ENCODE results near the gene UBASH3A.

UBASH3A gene

DNA sequence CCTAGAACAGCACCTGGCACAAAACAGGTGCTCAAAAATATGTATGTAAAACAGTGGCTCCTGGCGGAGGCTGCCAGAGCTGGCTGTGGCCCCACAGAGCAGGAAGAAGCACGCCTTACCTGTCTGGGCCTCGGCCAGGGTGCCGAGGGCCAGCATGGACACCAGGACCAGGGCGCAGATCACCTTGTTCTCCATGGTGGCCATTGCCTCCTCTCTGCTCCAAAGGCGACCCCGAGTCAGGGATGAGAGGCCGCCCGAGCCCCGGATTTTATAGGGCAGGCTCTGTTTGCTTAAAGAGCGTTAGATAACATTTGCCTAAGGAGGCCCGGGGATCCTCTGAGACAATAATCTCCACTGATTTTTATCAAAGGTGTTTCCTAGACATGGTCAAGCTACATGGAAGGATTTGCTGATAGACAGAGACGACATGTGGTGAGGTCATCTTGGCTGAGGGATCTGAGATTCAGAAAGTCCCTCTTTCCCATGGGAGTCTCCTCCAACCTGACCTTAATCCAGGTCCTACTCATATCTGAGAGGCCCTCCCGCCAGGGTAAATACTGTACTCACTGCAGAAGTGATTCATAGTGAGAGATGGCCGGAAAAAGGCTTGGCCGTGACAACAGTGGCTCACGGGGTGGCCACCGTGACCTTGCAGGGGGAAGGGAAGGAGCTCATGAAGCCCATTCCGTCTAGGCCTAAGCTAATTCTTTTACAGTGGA lies 37.3 kb upstream of the UBASH3A start, which contains the start of gene TFF1:
TFF1 (minus strand) TSS at position 244 of the 719 bp plus-strand sequence; CDS start at position 204, 40 bp downstream.
- no peaks in the 10 kb centered on the region for H3K27me3 ChIP-seq (ENCODE audit: control insufficient read depth, insufficient read depth, low read length)
- H3K36me3 ChIP-seq (ENCODE audit: control insufficient read depth, insufficient read depth, low read length) = no peaks in the 10 kb centered on the region
- no peak within 1 kb of the TSS for H3K27ac ChIP-seq (ENCODE audit: low read depth, low read length)
- no peak within 1 kb of the TSS for H3K9ac ChIP-seq (ENCODE audit: low read length)
- no peak within 1 kb of the TSS for H3K4me3 ChIP-seq (ENCODE audit: low read length)
- H3K4me1 ChIP-seq (ENCODE audit: control insufficient read depth, insufficient read depth, low read length) = no peaks in the 10 kb centered on the region

DNA sequence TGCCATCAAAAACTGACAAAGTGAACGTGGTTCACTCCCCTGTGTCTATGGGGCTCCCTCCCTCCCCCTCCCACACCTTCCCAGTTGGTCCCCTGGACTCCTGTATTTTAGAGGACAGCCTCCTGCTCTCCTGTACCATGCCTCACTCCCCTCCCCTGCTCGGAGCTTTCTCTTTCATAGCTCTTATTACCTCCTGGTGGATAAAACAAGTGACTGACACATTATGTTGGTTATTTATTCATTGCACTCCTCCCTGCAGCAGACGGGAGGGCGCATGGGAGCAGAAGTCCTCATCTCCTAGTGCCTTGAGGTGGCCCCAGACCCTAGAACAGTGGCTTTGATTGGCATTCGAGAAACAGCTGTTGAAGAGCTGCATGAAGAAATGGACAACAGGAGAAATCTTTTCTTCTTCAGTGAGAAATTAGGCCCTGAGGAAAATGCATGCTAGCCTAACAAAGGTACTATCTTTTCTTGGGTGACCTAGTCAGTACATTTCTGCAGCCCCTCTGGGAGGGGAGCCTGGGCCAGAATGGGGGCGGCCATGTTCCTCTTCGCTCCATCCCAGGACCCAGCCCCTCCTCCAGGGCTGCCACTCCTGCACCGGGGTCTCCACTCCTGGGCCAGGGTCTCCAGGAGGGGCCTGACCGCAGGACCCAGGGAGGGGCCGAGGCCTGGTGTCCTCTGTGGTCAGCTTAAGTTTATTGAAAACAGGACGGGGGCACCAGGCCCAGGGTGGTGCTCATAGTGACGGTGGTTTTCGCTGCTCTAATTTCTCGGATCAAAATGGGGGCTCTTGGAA lies 36.1 kb upstream of the UBASH3A start:
- Histone ChIP-seq H3K4me3 (ENCODE audit: low read length) (no peak overlapping the region), H3K4me1 (ENCODE audit: control insufficient read depth, insufficient read depth, low read length) (no peaks in the 10 kb centered on the region), H3K9ac (ENCODE audit: low read length) (no peak overlapping the region), H3K27me3 (ENCODE audit: control insufficient read depth, insufficient read depth, low read length) (no peaks in the 10 kb centered on the region), H3K36me3 (ENCODE audit: control insufficient read depth, insufficient read depth, low read length) (no peaks in the 10 kb centered on the region), H3K27ac (ENCODE audit: low read depth, low read length) (no peak overlapping the region)

DNA sequence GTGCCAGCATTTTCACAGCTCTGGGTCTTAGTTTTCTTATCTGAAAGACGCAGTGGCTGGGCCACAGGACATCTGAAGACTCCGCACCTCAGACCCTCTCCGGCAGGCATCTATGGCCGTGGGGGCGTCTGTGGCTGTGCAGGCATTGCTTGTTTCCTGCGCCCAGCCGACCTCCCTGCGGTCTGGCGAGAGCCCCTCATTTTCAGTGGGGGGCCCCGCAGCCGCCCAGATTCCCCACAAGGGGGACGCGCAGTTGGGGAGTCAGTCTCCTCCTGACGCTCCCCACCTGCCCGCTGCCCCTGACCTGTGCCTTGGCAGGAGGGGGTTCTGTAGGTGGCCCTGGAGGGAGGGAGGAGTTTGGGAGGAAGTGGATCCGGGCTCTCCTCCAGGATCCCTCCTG lies 33.9 kb upstream of the UBASH3A start:
- Histone ChIP-seq H3K27ac (ENCODE audit: low read depth, low read length) (no peak overlapping the region), H3K27me3 (ENCODE audit: control insufficient read depth, insufficient read depth, low read length) (no peaks in the 10 kb centered on the region), H3K36me3 (ENCODE audit: control insufficient read depth, insufficient read depth, low read length) (no peaks in the 10 kb centered on the region), H3K4me1 (ENCODE audit: control insufficient read depth, insufficient read depth, low read length) (no peaks in the 10 kb centered on the region), H3K4me3 (ENCODE audit: low read length) (no peak overlapping the region), H3K9ac (ENCODE audit: low read length) (no peak overlapping the region)

DNA sequence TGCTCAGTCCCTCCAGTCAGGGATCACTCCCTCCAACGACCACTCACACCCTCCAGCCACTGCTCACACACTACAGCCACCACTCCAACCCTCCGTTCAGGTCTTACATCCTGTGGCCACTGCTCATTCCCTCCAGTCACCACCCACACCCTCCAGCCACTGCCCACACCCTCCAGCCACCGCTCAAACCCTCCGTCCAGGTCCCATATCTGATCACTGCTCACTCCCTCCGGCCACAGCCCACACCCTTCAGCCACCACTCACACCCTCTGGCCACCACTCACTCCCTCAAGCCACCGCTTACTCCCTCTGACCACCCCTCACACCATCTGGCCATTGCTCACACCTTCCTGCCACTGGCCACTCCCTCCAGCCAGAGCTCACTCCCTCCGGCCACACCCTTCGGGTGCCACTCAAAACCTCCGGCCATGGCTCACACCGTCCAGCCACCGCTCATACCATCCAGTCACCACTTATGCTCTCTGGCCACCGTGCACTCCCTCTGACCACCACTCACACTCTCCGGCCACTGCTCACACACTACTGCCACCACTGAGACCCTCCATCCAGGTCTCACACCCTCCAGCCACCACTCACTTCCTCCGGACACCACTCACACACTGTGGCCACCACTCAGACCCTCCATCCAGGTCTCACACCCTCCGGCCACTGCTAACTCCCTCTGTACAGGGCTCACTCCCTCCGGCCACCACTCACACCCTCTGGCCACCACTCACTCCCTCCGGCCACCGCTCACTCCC lies 32.6 kb upstream of the UBASH3A start:
- Histone ChIP-seq H3K9ac (ENCODE audit: low read length) (no peak overlapping the region), H3K4me3 (ENCODE audit: low read length) (no peak overlapping the region), H3K36me3 (ENCODE audit: control insufficient read depth, insufficient read depth, low read length) (no peaks in the 10 kb centered on the region), H3K27me3 (ENCODE audit: control insufficient read depth, insufficient read depth, low read length) (peaks cover 4% of the 10 kb centered on the region), H3K27ac (ENCODE audit: low read depth, low read length) (no peak overlapping the region), H3K4me1 (ENCODE audit: control insufficient read depth, insufficient read depth, low read length) (no peaks in the 10 kb centered on the region)

DNA sequence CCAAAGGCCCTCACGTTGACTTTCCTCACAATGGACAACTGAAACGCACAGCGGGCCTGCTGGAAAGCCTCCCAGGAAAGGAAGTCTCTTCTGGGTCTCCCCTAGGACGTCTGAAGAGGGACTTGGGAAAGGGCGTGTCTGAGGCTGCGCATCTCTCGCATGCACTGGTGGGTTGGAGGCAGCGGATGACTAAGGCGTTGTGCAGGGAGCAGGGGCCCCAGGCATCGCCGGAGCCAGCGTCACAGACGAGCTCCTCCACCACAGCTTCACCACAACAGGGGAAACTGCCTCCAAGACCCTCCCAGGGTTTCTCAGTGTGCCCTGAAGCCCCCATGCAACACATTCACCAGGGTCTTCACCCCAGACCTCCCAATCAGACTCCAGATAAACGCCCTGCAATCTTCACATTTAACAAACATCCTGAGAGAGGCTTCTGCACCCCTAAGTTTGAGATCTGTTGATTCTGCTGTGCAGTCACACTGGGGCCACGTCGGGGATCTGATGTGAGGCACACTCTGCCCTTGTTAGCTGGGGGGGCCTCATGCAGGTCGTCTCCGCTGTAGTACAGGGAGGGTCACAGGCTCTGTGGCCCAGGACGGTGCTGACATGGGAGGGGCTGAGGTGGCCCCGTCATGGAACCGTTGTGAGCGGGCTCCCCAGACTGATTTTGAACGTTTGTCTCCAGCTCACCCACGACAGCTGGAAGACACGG lies 30.4 kb upstream of the UBASH3A start:
- Histone ChIP-seq H3K27ac (ENCODE audit: low read depth, low read length) (no peak overlapping the region), H3K9ac (ENCODE audit: low read length) (no peak overlapping the region), H3K4me1 (ENCODE audit: control insufficient read depth, insufficient read depth, low read length) (no peaks in the 10 kb centered on the region), H3K36me3 (ENCODE audit: control insufficient read depth, insufficient read depth, low read length) (no peaks in the 10 kb centered on the region), H3K4me3 (ENCODE audit: low read length) (no peak overlapping the region), H3K27me3 (ENCODE audit: control insufficient read depth, insufficient read depth, low read length) (peaks cover 4% of the 10 kb centered on the region)

DNA sequence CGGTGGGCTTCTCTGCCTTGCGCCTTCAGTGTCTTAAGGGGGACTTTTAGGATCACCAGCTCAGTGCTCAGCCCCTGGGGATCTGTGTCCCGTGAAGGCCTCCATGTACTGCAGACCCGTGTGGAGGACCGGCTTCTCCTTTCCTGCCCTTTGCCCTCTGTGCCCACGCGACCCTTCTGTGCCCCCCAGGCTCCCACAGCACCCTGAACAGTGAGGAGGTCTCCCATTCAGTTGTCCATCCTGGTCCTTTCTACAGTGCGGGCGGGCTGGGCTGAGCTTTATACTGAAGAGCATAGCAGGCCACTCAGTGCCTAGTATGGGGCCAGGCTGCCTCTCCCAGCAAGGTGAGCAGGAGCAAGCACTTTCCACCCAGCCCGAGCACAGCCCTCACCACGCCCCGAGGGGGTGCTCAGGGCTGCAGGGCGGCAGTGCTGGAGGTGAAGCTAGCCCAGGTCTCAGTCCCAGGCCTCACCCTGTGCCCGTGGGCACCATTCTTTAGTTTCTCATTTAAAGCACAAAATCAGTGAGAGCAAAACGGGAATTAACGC lies 29.7 kb upstream of the UBASH3A start:
- Histone ChIP-seq H3K27me3 (ENCODE audit: control insufficient read depth, insufficient read depth, low read length) (peaks cover 4% of the 10 kb centered on the region), H3K9ac (ENCODE audit: low read length) (no peak overlapping the region), H3K27ac (ENCODE audit: low read depth, low read length) (no peak overlapping the region), H3K36me3 (ENCODE audit: control insufficient read depth, insufficient read depth, low read length) (no peaks in the 10 kb centered on the region), H3K4me1 (ENCODE audit: control insufficient read depth, insufficient read depth, low read length) (no peaks in the 10 kb centered on the region), H3K4me3 (ENCODE audit: low read length) (no peak overlapping the region)

DNA sequence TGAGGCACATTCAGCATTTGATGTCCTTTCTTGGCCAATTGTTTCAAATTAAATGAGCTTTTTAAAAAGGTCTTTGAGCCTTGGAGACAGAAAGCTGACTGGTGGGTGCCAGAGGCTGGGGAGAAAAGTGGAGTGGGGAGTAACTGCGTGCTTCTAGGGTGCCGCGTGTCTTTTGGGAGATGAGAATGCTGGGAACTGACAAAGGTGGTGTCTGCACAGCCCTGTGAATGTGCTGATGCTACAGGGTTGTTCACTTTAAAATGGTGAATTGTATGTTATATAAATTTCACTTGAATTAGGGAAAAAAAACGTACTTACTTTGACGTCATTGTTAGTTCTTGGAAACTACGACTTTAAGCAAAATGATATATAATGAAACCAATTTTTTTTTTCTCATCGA lies 29.2 kb upstream of the UBASH3A start:
- H3K36me3 ChIP-seq (ENCODE audit: control insufficient read depth, insufficient read depth, low read length) = no peaks in the 10 kb centered on the region
- H3K9ac ChIP-seq (ENCODE audit: low read length) = no peak overlapping the region
- H3K4me1 ChIP-seq (ENCODE audit: control insufficient read depth, insufficient read depth, low read length) = no peaks in the 10 kb centered on the region
- H3K27ac ChIP-seq (ENCODE audit: low read depth, low read length) = no peak overlapping the region
- peaks cover 4% of the 10 kb centered on the region for H3K27me3 ChIP-seq (ENCODE audit: control insufficient read depth, insufficient read depth, low read length)
- no peak overlapping the region for H3K4me3 ChIP-seq (ENCODE audit: low read length)

DNA sequence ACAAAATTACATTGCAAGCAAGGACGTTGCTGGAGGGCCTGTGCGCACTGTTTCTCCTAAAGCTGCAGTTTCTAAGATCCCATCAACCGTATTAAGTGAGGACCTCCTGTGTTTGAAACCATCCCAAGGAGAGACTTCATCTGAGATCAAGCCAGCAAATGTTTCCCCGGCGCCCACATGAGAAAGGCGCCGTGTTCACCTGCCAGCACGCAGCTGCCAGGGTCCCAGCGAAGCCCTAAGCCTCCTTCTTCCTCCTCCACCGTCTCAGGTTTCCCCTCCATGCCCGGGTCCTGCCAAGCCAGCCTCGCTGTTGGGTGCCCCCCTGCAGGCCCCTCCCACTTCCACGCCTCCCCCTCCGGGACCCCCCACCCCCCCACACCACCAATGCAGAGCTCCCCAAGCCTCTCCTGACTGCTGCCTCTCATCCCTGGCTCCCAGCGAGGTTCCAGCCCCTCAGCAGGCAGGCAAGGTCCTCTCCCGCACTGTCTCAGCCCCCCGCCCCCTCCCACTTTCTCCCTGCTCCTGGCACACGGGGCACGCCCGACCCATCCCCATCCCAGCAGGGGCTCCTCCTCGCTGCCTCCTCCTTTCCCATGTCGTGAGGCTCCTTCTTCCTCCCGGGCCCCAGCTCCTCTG lies 28.7 kb upstream of the UBASH3A start:
- H3K4me1 ChIP-seq (ENCODE audit: control insufficient read depth, insufficient read depth, low read length) = no peaks in the 10 kb centered on the region
- no peak overlapping the region for H3K27ac ChIP-seq (ENCODE audit: low read depth, low read length)
- H3K36me3 ChIP-seq (ENCODE audit: control insufficient read depth, insufficient read depth, low read length) = no peaks in the 10 kb centered on the region
- no peak overlapping the region for H3K9ac ChIP-seq (ENCODE audit: low read length)
- H3K4me3 ChIP-seq (ENCODE audit: low read length) = no peak overlapping the region
- peaks cover 4% of the 10 kb centered on the region for H3K27me3 ChIP-seq (ENCODE audit: control insufficient read depth, insufficient read depth, low read length)

DNA sequence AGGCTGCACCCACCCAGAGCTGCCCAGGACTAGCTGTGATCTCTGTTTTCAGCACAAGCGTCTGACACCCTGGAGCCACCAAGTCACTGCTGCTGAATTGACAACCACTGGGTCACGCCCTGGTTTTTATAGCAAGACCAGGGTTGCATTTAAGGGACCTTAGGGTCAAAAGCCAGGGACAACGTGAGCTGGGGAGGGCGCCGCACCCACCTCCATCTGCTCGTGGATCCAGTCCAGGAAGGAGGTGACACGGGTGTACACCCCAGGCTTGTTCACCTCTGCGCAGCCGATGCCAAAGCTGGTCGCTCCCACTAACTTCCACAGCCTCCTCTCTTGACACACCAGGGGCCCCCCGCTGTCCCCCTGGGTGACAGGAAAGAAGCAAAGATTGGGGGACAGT lies 28.2 kb upstream of the UBASH3A start:
- Histone ChIP-seq H3K36me3 (ENCODE audit: control insufficient read depth, insufficient read depth, low read length) (no peaks in the 10 kb centered on the region), H3K4me1 (ENCODE audit: control insufficient read depth, insufficient read depth, low read length) (no peaks in the 10 kb centered on the region), H3K4me3 (ENCODE audit: low read length) (no peak overlapping the region), H3K9ac (ENCODE audit: low read length) (no peak overlapping the region), H3K27me3 (ENCODE audit: control insufficient read depth, insufficient read depth, low read length) (peaks cover 4% of the 10 kb centered on the region), H3K27ac (ENCODE audit: low read depth, low read length) (no peak overlapping the region)

DNA sequence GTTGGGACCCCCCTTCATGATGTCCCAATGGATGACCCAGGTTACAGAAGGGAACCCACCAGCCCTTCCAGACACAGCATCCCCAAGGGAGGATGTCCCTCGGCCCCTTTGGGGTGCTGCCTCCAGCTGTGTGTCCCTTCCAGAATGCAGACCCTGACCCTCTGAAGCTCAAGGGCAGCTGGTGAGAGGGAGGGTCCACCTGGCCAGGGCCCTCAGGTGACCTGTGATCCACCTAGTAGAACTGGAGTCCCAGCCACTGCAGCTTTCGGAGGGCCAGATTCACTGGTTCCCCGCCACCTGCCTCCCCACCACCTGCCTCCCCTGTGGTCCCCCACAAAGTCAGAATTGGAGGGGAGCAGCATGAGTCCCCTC lies 27.8 kb upstream of the UBASH3A start:
- no peaks in the 10 kb centered on the region for H3K4me1 ChIP-seq (ENCODE audit: control insufficient read depth, insufficient read depth, low read length)
- peaks cover 4% of the 10 kb centered on the region for H3K27me3 ChIP-seq (ENCODE audit: control insufficient read depth, insufficient read depth, low read length)
- no peaks in the 10 kb centered on the region for H3K36me3 ChIP-seq (ENCODE audit: control insufficient read depth, insufficient read depth, low read length)
- H3K4me3 ChIP-seq (ENCODE audit: low read length) = no peak overlapping the region
- H3K9ac ChIP-seq (ENCODE audit: low read length) = no peak overlapping the region
- H3K27ac ChIP-seq (ENCODE audit: low read depth, low read length) = no peak overlapping the region

DNA sequence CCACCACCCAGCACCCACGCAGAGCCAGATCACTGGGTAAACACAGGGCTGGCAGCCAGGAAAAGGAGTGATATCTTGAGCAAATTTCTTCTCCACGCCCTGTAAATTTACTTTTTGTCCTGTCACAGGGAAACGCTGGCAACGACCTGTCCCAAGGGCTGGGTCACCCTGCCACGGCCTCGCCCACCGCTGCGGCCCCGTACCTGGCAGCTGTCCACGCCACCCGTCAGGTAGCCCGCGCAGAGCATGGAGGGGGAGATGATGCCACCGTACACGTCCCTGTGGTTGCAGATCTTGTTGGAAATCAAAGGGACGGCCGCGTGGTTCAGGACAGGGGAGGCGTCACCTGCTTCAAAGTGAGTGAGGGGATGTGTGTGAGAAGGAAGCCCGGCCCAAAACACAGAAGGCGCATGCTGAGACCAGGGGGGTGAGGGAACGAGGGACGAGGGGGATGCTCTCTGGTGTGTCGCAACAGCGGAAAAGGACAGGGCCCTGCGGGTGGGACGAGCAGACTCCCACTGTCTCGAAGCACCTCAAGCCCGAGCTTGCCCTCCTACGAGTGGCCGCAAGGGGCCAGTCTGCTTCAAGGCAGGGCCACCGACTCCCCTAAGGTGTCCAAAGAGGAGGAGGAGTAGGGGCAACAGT lies 27.2 kb upstream of the UBASH3A start:
- Histone ChIP-seq H3K27ac (ENCODE audit: low read depth, low read length) (no peak overlapping the region), H3K36me3 (ENCODE audit: control insufficient read depth, insufficient read depth, low read length) (no peaks in the 10 kb centered on the region), H3K27me3 (ENCODE audit: control insufficient read depth, insufficient read depth, low read length) (peaks cover 4% of the 10 kb centered on the region), H3K4me3 (ENCODE audit: low read length) (no peak overlapping the region), H3K9ac (ENCODE audit: low read length) (no peak overlapping the region), H3K4me1 (ENCODE audit: control insufficient read depth, insufficient read depth, low read length) (no peaks in the 10 kb centered on the region)

Data from rectal smooth muscle tissue (tissue), 1 donor.